SK-N-MC (cell line): Measurements from ENCODE around the gene MRTFB.

ENCODE experiments used
- EZH2 ChIP-seq: fragments of 200-600 bp; sonication (generic); IDR thresholded peaks from one replicate; pipeline ENCODE4 v1.6.1; 2017; ENCODE audit warnings: antibody characterized with exemption
- FOXP2 ChIP-seq: optimal IDR thresholded peaks from 2 replicates; pipeline ENCODE3; 2011; ENCODE audit warnings: mild to moderate bottlenecking, moderate library complexity; ENCODE audit not compliant: insufficient read depth; ENCODE audit errors: extremely low read length, control extremely low read depth
- POLR2AphosphoS5 ChIP-seq: IDR thresholded peaks from 2 replicates; pipeline ENCODE4 v1.6.1; 2012; ENCODE audit warnings: mild to moderate bottlenecking, low read depth, low read length, borderline replicate concordance

DNA sequence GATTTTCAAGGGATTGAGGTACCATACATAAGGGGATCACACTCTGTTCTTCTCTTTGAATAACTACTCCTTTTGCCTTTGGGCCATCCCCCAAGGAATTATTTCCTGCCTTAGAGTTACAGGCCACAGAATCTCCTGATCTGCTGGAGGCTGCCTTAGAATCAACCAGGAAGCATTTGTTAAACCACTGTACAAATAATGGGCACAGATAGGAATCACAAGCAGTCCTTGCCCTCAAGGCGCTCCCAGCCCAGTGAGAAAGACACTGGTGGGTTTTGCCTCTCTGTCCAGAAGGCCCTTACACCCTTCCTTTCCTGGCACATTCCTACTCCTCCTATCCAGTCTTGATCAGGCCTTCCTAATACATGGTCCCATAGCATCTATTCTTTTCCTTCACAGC is 45.9 kb downstream of the MRTFB start:
- TF ChIP-seq EZH2, result no peak
- no peak for TF ChIP-seq POLR2AphosphoS5
- TF ChIP-seq FOXP2, result no peak
